ENCODE measurements around the gene ADGRG3. TPM values are rescaled to one million over a fixed set of nuclear protein-coding genes. Genes with fewer than 3 reads are reported as not detected.

The ADGRG3 gene
- total and polyA plus RNA-seq, 2 of the 8 experiments (the other 6 are each of a cell fraction or from before 2014, with no cell fraction given), result 0.28 to 0.98 TPM

DNA sequence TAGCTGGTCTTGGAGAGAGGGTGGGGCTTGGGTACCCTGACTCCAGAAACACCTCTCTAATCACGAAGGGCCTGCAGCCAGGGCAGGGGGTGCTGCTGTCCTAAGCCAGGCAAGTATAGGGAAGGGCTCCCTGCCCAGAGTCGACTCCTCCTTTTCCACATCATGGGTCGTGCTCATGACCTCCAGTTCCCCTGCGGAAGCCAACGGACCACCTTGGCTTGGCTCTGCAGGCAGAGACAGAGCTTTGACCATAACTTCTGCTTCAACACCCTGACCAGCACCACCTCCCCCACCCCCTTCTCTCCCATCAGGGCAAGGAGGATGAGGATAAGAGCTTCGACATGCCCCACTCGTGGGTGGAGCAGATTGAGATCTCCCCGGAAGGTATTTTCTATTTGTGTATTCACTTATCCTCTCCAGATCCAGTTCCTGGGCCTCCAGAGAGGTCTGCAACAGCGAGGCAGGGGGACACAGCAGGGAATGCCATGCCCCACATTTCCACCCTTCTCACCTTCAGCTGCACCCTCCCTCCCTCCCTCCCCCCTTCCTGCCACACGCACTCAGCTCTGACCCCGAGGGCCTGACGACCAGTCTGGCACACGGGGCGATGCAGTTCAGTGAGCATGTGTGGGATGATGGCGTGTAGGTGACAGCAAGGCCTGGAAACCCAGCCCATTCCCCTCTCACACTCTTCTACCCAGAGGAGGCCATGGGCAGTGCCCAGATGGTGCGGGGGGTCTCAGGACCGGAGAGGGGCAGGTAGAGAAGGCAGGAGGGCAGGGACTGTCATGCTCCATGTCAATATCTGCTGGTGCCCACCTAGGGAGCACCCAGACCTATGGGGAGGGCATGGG, 53.5 kb downstream of the ADGRG3 start:
- Histone ChIP-seq H2BK120ac (replicated peaks; ENCODE audit: low read depth, low read length) (no peak overlapping the region), H3K79me2 (ENCODE audit: control insufficient read depth in 1 of 2, insufficient read depth in 2 of 2, low read length in 2 of 2) (no peaks in the 10 kb centered on the region), H3K4me3 (ENCODE audit: extremely low read depth in 1 of 4, insufficient read depth in 2 of 4, low read depth in 3 of 4, low read length in 4 of 4) (no peak overlapping the region), H2BK5ac (ENCODE audit: low read depth, low read length) (no peak overlapping the region; the same call in 1 of the 2 replicates), H3K23ac (ENCODE audit: insufficient read length) (no peak overlapping the region), H3K36me3 (ENCODE audit: control insufficient read depth in 2 of 4, insufficient read depth in 4 of 4, low read length in 3 of 4) (no peaks in the 10 kb centered on the region), H3K14ac (ENCODE audit: insufficient read length) (no peak overlapping the region), H3K23me2 (ENCODE audit: low read depth, low read length) (no peaks in the 10 kb centered on the region), H3K9me3 (ENCODE audit: insufficient read depth in 2 of 2, low read depth in 1 of 2, low read length in 1 of 2) (no peaks in the 10 kb centered on the region), H4K20me1 (replicated peaks in 1 of 2; ENCODE audit: control insufficient read depth in 1 of 2, insufficient read depth in 2 of 2, low read length in 2 of 2) (no peaks in the 10 kb centered on the region), H3K27me3 (replicated peaks in 1 of 4; ENCODE audit: control insufficient read depth in 3 of 4, extremely low read depth in 1 of 4, insufficient read depth in 3 of 4, low read length in 3 of 4) (no peaks in the 10 kb centered on the region; a peak in 1 of 7 replicates), H3K9ac (replicated peaks in 1 of 4; ENCODE audit: extremely low read depth in 1 of 4, low read depth in 3 of 4, low read length in 3 of 4) (no peak overlapping the region), H4K91ac (replicated peaks; ENCODE audit: insufficient read length, low read length) (no peak overlapping the region), H4K8ac (ENCODE audit: extremely low read depth, insufficient read depth, low read length) (no peak overlapping the region; the same call in 1 of the 2 replicates), H3K4me1 (replicated peaks in 1 of 4; ENCODE audit: control insufficient read depth in 3 of 4, insufficient read depth in 4 of 4, low read length in 3 of 4) (no peaks in the 10 kb centered on the region), H2BK15ac (ENCODE audit: low read length) (no peak overlapping the region), H3K56ac (replicated peaks; ENCODE audit: insufficient read length, low read depth, low read length) (no peak overlapping the region), H3K4me2 (ENCODE audit: insufficient read depth in 1 of 2, low read depth in 2 of 2, low read length in 2 of 2) (no peak overlapping the region), H2BK20ac (ENCODE audit: low read length) (no peak overlapping the region), H4K5ac (ENCODE audit: insufficient read length, low read depth, low read length) (no peak overlapping the region), H3K79me1 (ENCODE audit: low read depth, low read length) (no peaks in the 10 kb centered on the region), H3K18ac (ENCODE audit: extremely low read depth, low read length) (no peak overlapping the region), H2AK5ac (ENCODE audit: low read depth, low read length) (no peak overlapping the region), H3K4ac (replicated peaks; ENCODE audit: insufficient read length, low read depth, low read length) (no peak overlapping the region), H2BK12ac (ENCODE audit: low read depth, low read length) (no peak overlapping the region), H2AFZ (ENCODE audit: low read length) (no peak overlapping the region), H3K27ac (ENCODE audit: low read depth, low read length) (no peak overlapping the region)
- POLR2A ChIA-PET (ENCODE audit: partially characterized antibody), result interaction anchor here (0.9 kb wide), 1 partner anchor 14 kb away, joined by 4 read pairs; no protein-coding TSS in a partner anchor
- TF ChIP-seq SIRT6 (IDR thresholded peaks at IDR 0.05; ENCODE audit: low read length), result no peak
- TF ChIP-seq POU5F1 (IDR thresholded peaks at IDR 0.05; ENCODE audit: low read depth, low read length), result no peak
- TF ChIP-seq ZNF274 (IDR thresholded peaks at IDR 0.05; ENCODE audit: borderline replicate concordance, extremely low read depth, low read length), result no peak
- TF ChIP-seq YY1 (IDR thresholded peaks at IDR 0.05; ENCODE audit: low read depth, low read length), result no peak
- TF ChIP-seq CHD2 (IDR thresholded peaks at IDR 0.05; ENCODE audit: low read length), result no peak
- TF ChIP-seq KDM1A (IDR thresholded peaks at IDR 0.05; ENCODE audit: borderline replicate concordance, low read length), result no peak
- no peak for TF ChIP-seq NANOG (IDR thresholded peaks at IDR 0.05; ENCODE audit: insufficient read depth, low read depth, low read length, poor library complexity, severe bottlenecking)
- TF ChIP-seq, protein P1, sequence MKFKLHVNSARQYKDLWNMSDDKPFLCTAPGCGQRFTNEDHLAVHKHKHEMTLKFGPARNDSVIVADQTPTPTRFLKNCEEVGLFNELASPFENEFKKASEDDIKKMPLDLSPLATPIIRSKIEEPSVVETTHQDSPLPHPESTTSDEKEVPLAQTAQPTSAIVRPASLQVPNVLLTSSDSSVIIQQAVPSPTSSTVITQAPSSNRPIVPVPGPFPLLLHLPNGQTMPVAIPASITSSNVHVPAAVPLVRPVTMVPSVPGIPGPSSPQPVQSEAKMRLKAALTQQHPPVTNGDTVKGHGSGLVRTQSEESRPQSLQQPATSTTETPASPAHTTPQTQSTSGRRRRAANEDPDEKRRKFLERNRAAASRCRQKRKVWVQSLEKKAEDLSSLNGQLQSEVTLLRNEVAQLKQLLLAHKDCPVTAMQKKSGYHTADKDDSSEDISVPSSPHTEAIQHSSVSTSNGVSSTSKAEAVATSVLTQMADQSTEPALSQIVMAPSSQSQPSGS (IDR thresholded peaks at IDR 0.05; ENCODE audit: low read length), result no peak
- TF ChIP-seq SUZ12 (IDR thresholded peaks at IDR 0.05; ENCODE audit: low read length), result no peak
- TF ChIP-seq TBP (IDR thresholded peaks at IDR 0.05; ENCODE audit: low read depth, low read length), result no peak
- FAIRE-seq, result no peak
- CTCF ChIA-PET (ENCODE audit: partially characterized antibody), result interaction anchor here (1.0 to 1.9 kb wide), 7 partner anchors 10 to 145 kb away, joined by 3 to 10 read pairs (median 4); no protein-coding TSS in a partner anchor
- 86% methylated on average over 13 of the region's 17 CpGs; no CpG with 5 or more reads in 1 of the 2 experiments for WGBS, 2 experiments (ENCODE audit: extremely low coverage in 1 of 2, insufficient coverage in 1 of 2, insufficient read length in 1 of 2, insufficient replicate concordance in 2 of 2, low coverage in 1 of 2, low lambda C conversion rate in 2 of 2, missing lambda C conversion rate in 1 of 2)
- DNase-seq (ENCODE audit: low read depth in 1 of 2, low spot score in 2 of 2), result no peak
